ENCODE measurements around the gene MAP3K20. TPM values are rescaled to one million over a fixed set of nuclear protein-coding genes. Genes with fewer than 3 reads are reported as not detected.

Gene MAP3K20
- total RNA-seq, 1 donor = 68.2 TPM

GRCh38 chr2:173050684-173051083, 25.0 kb upstream of the MAP3K20 start:
- H3K4me3 ChIP-seq (ENCODE audit: low read depth, low read length) = no peak overlapping the region
- no peak for DNase-seq (ENCODE audit: low read depth)
- TF ChIP-seq, protein P1, sequence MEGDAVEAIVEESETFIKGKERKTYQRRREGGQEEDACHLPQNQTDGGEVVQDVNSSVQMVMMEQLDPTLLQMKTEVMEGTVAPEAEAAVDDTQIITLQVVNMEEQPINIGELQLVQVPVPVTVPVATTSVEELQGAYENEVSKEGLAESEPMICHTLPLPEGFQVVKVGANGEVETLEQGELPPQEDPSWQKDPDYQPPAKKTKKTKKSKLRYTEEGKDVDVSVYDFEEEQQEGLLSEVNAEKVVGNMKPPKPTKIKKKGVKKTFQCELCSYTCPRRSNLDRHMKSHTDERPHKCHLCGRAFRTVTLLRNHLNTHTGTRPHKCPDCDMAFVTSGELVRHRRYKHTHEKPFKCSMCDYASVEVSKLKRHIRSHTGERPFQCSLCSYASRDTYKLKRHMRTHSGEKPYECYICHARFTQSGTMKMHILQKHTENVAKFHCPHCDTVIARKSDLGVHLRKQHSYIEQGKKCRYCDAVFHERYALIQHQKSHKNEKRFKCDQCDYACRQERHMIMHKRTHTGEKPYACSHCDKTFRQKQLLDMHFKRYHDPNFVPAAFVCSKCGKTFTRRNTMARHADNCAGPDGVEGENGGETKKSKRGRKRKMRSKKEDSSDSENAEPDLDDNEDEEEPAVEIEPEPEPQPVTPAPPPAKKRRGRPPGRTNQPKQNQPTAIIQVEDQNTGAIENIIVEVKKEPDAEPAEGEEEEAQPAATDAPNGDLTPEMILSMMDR (IDR thresholded peaks at IDR 0.05; ENCODE audit: insufficient read depth, low read length) = no peak

DNA sequence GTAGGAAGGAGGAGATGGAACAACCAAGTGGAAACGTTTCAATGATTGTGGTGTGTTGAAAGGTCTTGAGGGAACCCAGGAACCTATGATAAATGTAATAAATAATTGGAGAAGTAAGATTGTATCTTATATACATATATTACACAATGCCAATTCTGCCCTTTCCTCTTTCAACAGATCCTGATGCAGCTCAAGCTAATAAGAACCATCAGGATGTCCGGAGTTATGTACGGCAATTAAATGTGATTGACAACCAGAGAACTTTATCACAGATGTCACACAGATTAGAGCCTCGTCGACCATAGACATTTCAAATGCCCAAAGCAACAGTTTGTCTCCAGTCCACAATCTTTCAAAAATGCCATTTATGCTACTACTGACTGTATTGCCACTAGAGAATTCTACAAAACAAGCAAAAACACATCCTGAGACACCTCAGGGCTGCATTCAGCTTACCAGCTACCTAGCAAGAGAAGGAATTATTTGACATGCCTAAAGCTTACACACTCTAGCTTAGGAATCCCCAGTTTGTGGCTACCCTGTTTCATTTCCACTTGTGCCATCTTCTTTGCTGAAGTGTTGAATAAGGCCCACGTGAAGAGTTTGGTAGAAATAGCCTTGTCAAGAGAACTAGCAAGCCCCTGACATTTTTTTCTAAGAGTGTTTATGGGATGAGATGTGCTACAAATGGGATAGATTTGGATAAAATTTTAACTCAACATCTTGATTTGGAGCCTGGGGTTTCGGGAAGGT, 24.0 kb upstream of the MAP3K20 start:
- TF ChIP-seq, protein P1 (IDR thresholded peaks at IDR 0.05; ENCODE audit: insufficient read depth, low read length) = no peak
- no peak overlapping the region for H3K4me3 ChIP-seq (ENCODE audit: low read depth, low read length)
- no peak for DNase-seq (ENCODE audit: low read depth)

DNA sequence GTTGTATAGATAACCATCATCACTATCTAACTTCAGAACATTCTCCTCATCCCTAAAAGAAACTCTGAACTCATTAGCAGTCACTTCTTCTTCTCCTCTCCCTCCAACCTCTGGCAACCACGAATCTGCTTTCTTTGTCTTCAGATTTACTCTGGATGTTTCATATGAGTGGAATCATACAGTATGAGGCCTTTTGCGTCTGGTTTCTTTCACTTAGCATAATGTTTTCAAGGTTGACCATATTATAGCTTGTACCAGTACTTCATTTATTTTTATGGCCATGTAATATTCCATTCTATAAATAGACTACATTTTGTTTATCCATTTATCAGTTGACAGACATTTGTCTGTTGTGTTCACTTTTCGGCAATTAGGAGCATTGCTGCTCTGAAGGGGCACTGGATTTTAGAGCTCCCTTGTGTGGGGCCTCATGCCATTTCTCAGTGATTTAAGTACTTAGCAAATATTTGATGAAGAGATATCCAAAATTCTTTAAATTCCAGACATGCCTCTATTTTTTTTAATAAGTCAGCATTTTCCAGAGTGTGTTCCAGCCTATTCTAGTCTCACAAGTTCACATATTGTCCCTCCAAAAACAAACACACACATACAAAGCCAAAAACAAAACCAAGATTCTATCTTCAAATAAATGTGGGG, 22.5 kb upstream of the MAP3K20 start:
- DNase-seq (ENCODE audit: low read depth) = peak; percentile 17
- TF ChIP-seq, protein P1 (IDR thresholded peaks at IDR 0.05; ENCODE audit: insufficient read depth, low read length) = no peak
- no peak overlapping the region for H3K4me3 ChIP-seq (ENCODE audit: low read depth, low read length)

DNA sequence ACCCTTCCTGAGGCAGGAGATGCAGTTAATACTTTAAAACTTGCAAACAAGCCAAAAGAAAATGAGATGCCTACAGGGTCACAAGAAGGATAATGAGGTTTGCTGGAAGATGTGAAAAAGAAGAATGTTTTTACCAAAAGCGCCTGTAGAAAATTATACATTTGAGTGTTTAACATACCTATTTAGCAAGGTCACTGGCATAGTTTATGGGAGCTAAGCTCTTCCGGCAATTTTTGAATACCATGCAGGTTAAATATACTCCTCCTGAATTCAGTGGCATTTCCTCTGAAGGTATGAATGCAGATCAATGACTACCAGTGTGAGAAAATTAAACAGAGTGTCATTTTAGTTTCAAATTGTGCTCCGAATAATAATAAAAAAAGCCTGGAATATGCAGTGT, 21.2 kb upstream of the MAP3K20 start:
- DNase-seq (ENCODE audit: low read depth) = no peak
- TF ChIP-seq, protein P1 (IDR thresholded peaks at IDR 0.05; ENCODE audit: insufficient read depth, low read length) = no peak
- no peak overlapping the region for H3K4me3 ChIP-seq (ENCODE audit: low read depth, low read length)

GRCh38 chr2:173056705-173057364, 18.8 kb upstream of the MAP3K20 start:
- TF ChIP-seq, protein P1 (IDR thresholded peaks at IDR 0.05; ENCODE audit: insufficient read depth, low read length) = no peak
- H3K4me3 ChIP-seq (ENCODE audit: low read depth, low read length) = no peak overlapping the region
- DNase-seq (ENCODE audit: low read depth) = no peak

GRCh38 chr2:173058097-173058496, 17.5 kb upstream of the MAP3K20 start:
- TF ChIP-seq, protein P1 (IDR thresholded peaks at IDR 0.05; ENCODE audit: insufficient read depth, low read length) = no peak
- DNase-seq (ENCODE audit: low read depth) = peak; percentile 64
- no peak overlapping the region for H3K4me3 ChIP-seq (ENCODE audit: low read depth, low read length)

Measured in fibroblast of the aortic adventitia (primary cell).